Measurements from ENCODE around the gene PCDHB16.
"Not testable (repeated sequence)": the region's sequence is repeated elsewhere in the genome, so short reads cannot be mapped to it uniquely, and the experiment has no call there.

GRCh38 chr5:141188682-141189081 is 6.5 kb downstream of the PCDHB16 start:
- TF ChIP-seq POLR2AphosphoS5, POLR2A, CTCF, EP300 (IDR thresholded peaks at IDR 0.05): not testable (repeated sequence)

Data from stomach (tissue), 4 donors.